MM.1S (cell line): Measurements from ENCODE around the gene SLC36A1.

ENCODE experiments used
- DNase-seq: peaks from one replicate; pipeline ENCODE4 v3.0.0-alpha.2; 2015
- H2AFZ ChIP-seq: fragments of 300-600 bp; sonication (generic); 2 replicates; pipeline ENCODE4 v1.6.0; 2016; ENCODE audit warnings: antibody characterized with exemption, low read length
- H3F3A ChIP-seq: fragments of 300-600 bp; sonication (generic); 2 replicates; pipeline ENCODE4 v1.6.1; 2016; ENCODE audit warnings: mild to moderate bottlenecking, antibody characterized with exemption, low read length, moderate library complexity, mixed read lengths; ENCODE audit not compliant: insufficient read depth
- H3K27ac ChIP-seq: fragments of 300-600 bp; sonication (generic); 2 replicates; pipeline ENCODE4 v1.5.1; 2016; ENCODE audit warnings: mild to moderate bottlenecking, low read length
- H3K27me3 ChIP-seq: fragments of 300-600 bp; sonication (generic); replicated peaks from 2 replicates; pipeline ENCODE4 v1.6.0; 2016; ENCODE audit warnings: low read length; ENCODE audit not compliant: insufficient read depth
- H3K36me3 ChIP-seq: fragments of 300-600 bp; sonication (generic); replicated peaks from 2 replicates; pipeline ENCODE4 v1.6.1; 2016; ENCODE audit warnings: mild to moderate bottlenecking, low read length, mixed read lengths; ENCODE audit not compliant: insufficient read depth
- H3K4me1 ChIP-seq: fragments of 300-600 bp; sonication (generic); 2 replicates; pipeline ENCODE4 v1.6.1; 2016; ENCODE audit warnings: low read length, mixed read lengths
- H3K4me2 ChIP-seq: fragments of 300-600 bp; sonication (generic); 2 replicates; pipeline ENCODE4 v1.6.0; 2016; ENCODE audit warnings: low read depth, low read length
- H3K4me3 ChIP-seq: fragments of 300-600 bp; sonication (generic); 2 replicates; pipeline ENCODE4 v1.5.1; 2016; ENCODE audit warnings: low read length, mixed read lengths
- H3K79me2 ChIP-seq: fragments of 300-600 bp; sonication (generic); 2 replicates; pipeline ENCODE4 v1.6.1; 2016; ENCODE audit warnings: mixed run types, low read length, mixed read lengths
- H3K9ac ChIP-seq: fragments of 300-600 bp; sonication (generic); 2 replicates; pipeline ENCODE4 v1.6.1; 2016; ENCODE audit warnings: low read length, mixed read lengths
- H3K9me2 ChIP-seq: fragments of 300-600 bp; sonication (generic); replicated peaks from 2 replicates; pipeline ENCODE4 v1.6.1; 2016; ENCODE audit warnings: mild to moderate bottlenecking, low read length, mixed read lengths; ENCODE audit not compliant: insufficient read depth
- H3K9me3 ChIP-seq: fragments of 300-600 bp; sonication (generic); replicated peaks from 2 replicates; pipeline ENCODE4 v1.6.1; 2016; ENCODE audit warnings: mild to moderate bottlenecking, low read length, mixed read lengths; ENCODE audit not compliant: insufficient read depth
- H4K20me1 ChIP-seq: fragments of 300-600 bp; sonication (generic); 2 replicates; pipeline ENCODE4 v1.6.1; 2016; ENCODE audit warnings: mild to moderate bottlenecking, low read length, moderate library complexity, mixed read lengths; ENCODE audit not compliant: insufficient read depth
- CTCF ChIP-seq: fragments of 300-600 bp; sonication (generic); IDR thresholded peaks from 2 replicates; pipeline ENCODE4 v1.5.1; 2016; ENCODE audit warnings: antibody characterized with exemption, low read length, mixed read lengths
- EZH2 ChIP-seq: fragments of 300-600 bp; sonication (generic); optimal IDR thresholded peaks from 2 replicates; pipeline ENCODE3; 2017; ENCODE audit warnings: low read depth, mild to moderate bottlenecking, antibody characterized with exemption, low read length, mixed read lengths
- EZH2phosphoT487 ChIP-seq: fragments of 300-600 bp; sonication (generic); IDR thresholded peaks from 2 replicates; pipeline ENCODE4 v1.6.1; 2018; ENCODE audit warnings: antibody characterized with exemption, low read length

The SLC36A1 gene

GRCh38 chr5:151469992-151470391, 22.6 kb downstream of the SLC36A1 start:
- Histone ChIP-seq H3K4me1 (no peaks in the 10 kb centered on the region), H3K4me2 (no peak overlapping the region), H3K27ac (no peak overlapping the region), H3K79me2 (no peaks in the 10 kb centered on the region), H3K27me3 (no peaks in the 10 kb centered on the region), H3K4me3 (no peak overlapping the region), H3K36me3 (no peaks in the 10 kb centered on the region), H2AFZ (no peak overlapping the region), H3F3A (no peaks in the 10 kb centered on the region), H3K9me3 (no peaks in the 10 kb centered on the region), H3K9ac (no peak overlapping the region), H3K9me2 (no peaks in the 10 kb centered on the region), H4K20me1 (no peaks in the 10 kb centered on the region)
- no peak for DNase-seq
- no peak for TF ChIP-seq EZH2phosphoT487
- TF ChIP-seq EZH2, result no peak
- TF ChIP-seq CTCF, result no peak

- DNase-seq, result no peak
- Histone ChIP-seq H3K9ac (no peak overlapping the region), H3K9me3 (no peaks in the 10 kb centered on the region)
Observed at GRCh38 chr5:151470439-151470838, 23.0 kb downstream of the SLC36A1 start.

GRCh38 chr5:151471276-151471675, 23.9 kb downstream of the SLC36A1 start:
- no peak for DNase-seq
- no peaks in the 10 kb centered on the region for H4K20me1 ChIP-seq

More at GRCh38 chr5:151470439-151470838, 23.0 kb downstream of the SLC36A1 start:
- Histone ChIP-seq H3K9me2 (no peaks in the 10 kb centered on the region), H3K4me3 (no peak overlapping the region), H3K27me3 (no peaks in the 10 kb centered on the region), H3K4me2 (no peak overlapping the region), H3K79me2 (no peaks in the 10 kb centered on the region), H3F3A (no peaks in the 10 kb centered on the region), H3K4me1 (no peaks in the 10 kb centered on the region), H3K27ac (no peak overlapping the region), H3K36me3 (no peaks in the 10 kb centered on the region), H2AFZ (no peak overlapping the region), H4K20me1 (no peaks in the 10 kb centered on the region)
- TF ChIP-seq EZH2phosphoT487 (no peak), EZH2 (no peak)

More at GRCh38 chr5:151471276-151471675, 23.9 kb downstream of the SLC36A1 start:
- Histone ChIP-seq H3K27me3 (no peaks in the 10 kb centered on the region), H3K79me2 (no peaks in the 10 kb centered on the region), H3K4me3 (no peak overlapping the region), H3K9ac (no peak overlapping the region), H3K4me2 (no peak overlapping the region), H3K4me1 (no peaks in the 10 kb centered on the region), H3F3A (no peaks in the 10 kb centered on the region), H2AFZ (no peak overlapping the region), H3K9me3 (no peaks in the 10 kb centered on the region), H3K27ac (no peak overlapping the region), H3K9me2 (no peaks in the 10 kb centered on the region), H3K36me3 (no peaks in the 10 kb centered on the region)
- no peak for TF ChIP-seq EZH2phosphoT487
- TF ChIP-seq EZH2, result no peak
- TF ChIP-seq CTCF, result no peak
